Upper lobe of right lung (tissue), 1 donor: ENCODE data around the gene ADAMTS14. TPM values are rescaled to one million over a fixed set of nuclear protein-coding genes. Genes with fewer than 3 reads are reported as not detected.
A peak's percentile ranks its signal among the peaks of the same experiment; 100 is the strongest.

Experiments
- ATAC-seq: fragments of 200-7000 bp; cut with Tn5 transposase; one replicate; pipeline ENCODE4 v1.9.1; 2020; ENCODE audit warnings: mild to moderate bottlenecking, moderate library complexity
- DNase-seq: peaks from one replicate; pipeline ENCODE4 v3.0.0-alpha.2; 2020
- H3K27ac ChIP-seq: fragments of 200-600 bp; one replicate; pipeline ENCODE4 v1.8.0; 2022
- H3K27me3 ChIP-seq: fragments of 200-600 bp; one replicate; pipeline ENCODE4 v1.8.0; 2022; ENCODE audit warnings: mild to moderate bottlenecking
- H3K36me3 ChIP-seq: fragments of 200-600 bp; one replicate; pipeline ENCODE4 v1.8.0; 2022
- H3K4me1 ChIP-seq: fragments of 200-600 bp; one replicate; pipeline ENCODE4 v1.8.0; 2022
- H3K4me3 ChIP-seq: fragments of 200-600 bp; one replicate; pipeline ENCODE4 v1.8.0; 2022; ENCODE audit warnings: mild to moderate bottlenecking
- H3K9me3 ChIP-seq: fragments of 200-600 bp; one replicate; pipeline ENCODE4 v1.8.0; 2022
- intact Hi-C: fragments of 100-400 bp; cut with DNase I; formaldehyde crosslinking; loops from one replicate; pipeline ENCODE4 v1.11.0; 2022
- total RNA-seq: library from RNA; stranded (reverse); fragmentation: NEBNext Ultra II Directional; extraction: Animal tissue kit (Norgen Biotek cat#: 25700); gene quantifications from one replicate; pipeline ENCODE4 v1.2.1, GENCODE V29; 2021
- TF ChIP-seq, protein P1 (sequence below): fragments of 200-600 bp; IDR thresholded peaks from one replicate; pipeline ENCODE4 v1.8.0; 2022; ENCODE audit warnings: antibody characterized with exemption
- donor health status: DM: no; HTN: yes; CAD: no; lungs with severe emphysema.

ADAMTS14 gene
- total RNA-seq, 1 donor from 2014 or later: 0.55 TPM

- Histone ChIP-seq H3K9me3 (no peaks in the 10 kb centered on the region), H3K4me3 (no peak overlapping the region), H3K4me1 (no peaks in the 10 kb centered on the region), H3K36me3 (no peaks in the 10 kb centered on the region), H3K27me3 (peaks cover 4% of the 10 kb centered on the region), H3K27ac (no peak overlapping the region)
- ATAC-seq (no peak), DNase-seq (no peak)
- intact Hi-C loops: no loop called here
- TF ChIP-seq, protein P1, sequence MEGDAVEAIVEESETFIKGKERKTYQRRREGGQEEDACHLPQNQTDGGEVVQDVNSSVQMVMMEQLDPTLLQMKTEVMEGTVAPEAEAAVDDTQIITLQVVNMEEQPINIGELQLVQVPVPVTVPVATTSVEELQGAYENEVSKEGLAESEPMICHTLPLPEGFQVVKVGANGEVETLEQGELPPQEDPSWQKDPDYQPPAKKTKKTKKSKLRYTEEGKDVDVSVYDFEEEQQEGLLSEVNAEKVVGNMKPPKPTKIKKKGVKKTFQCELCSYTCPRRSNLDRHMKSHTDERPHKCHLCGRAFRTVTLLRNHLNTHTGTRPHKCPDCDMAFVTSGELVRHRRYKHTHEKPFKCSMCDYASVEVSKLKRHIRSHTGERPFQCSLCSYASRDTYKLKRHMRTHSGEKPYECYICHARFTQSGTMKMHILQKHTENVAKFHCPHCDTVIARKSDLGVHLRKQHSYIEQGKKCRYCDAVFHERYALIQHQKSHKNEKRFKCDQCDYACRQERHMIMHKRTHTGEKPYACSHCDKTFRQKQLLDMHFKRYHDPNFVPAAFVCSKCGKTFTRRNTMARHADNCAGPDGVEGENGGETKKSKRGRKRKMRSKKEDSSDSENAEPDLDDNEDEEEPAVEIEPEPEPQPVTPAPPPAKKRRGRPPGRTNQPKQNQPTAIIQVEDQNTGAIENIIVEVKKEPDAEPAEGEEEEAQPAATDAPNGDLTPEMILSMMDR: no peak
Observed at GRCh38 chr10:70679498-70679897, 7.2 kb downstream of the ADAMTS14 start.

DNA sequence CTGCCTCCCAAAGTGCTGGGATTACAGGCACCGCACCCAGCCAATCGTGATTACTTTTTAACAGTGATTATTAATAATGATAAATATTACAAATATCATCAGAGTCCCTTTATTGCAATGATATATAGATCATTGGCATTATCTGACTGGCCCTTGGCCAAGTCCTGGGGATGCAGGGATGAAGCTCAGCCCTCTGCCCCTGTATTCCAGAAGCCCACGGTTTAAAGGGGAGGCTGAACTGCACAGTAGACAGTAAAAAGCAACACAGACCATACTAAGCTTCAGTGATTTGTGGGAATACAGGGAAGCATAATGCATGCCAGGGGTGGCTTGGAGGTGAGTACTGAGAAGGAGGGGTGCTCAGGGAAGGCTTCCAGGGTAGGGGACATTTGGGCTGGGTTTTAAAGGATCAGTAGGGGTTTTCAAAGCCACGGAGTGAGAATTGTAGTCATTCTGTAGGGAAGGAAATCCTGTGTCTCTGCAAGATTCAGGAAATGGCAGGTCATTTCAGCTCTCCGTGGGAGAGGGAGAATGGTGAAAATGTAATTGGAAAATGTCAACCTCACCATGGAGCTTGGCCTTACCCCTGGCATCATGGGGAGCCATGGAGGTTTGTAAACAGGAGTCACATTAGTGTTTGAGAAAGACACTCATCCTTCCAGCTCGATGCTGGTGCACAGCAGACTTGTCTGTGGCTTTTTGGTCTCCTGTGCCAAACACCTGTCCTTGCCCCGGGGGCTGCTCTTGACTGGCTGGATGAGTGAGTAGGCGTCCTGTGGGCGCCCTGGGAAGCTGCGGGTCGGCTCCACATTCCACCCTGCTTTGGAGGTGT is 8.8 kb downstream of the ADAMTS14 start:
- Histone ChIP-seq H3K27ac (no peak overlapping the region), H3K27me3 (no peaks in the 10 kb centered on the region), H3K4me1 (no peaks in the 10 kb centered on the region), H3K36me3 (no peaks in the 10 kb centered on the region), H3K9me3 (no peaks in the 10 kb centered on the region), H3K4me3 (no peak overlapping the region)
- DNase-seq (no peak), ATAC-seq (no peak)
- TF ChIP-seq, protein P1: no peak
- intact Hi-C loops: no loop called here

- intact Hi-C loops: no loop called here
- Histone ChIP-seq H3K4me1 (no peaks in the 10 kb centered on the region), H3K27me3 (no peaks in the 10 kb centered on the region), H3K4me3 (no peak overlapping the region), H3K27ac (no peak overlapping the region), H3K36me3 (no peaks in the 10 kb centered on the region), H3K9me3 (no peaks in the 10 kb centered on the region)
- DNase-seq (no peak), ATAC-seq (no peak)
- TF ChIP-seq, protein P1: no peak
Observed at GRCh38 chr10:70681731-70682005, 9.4 kb downstream of the ADAMTS14 start.

- TF ChIP-seq, protein P1: no peak
- Histone ChIP-seq H3K4me1 (no peaks in the 10 kb centered on the region), H3K9me3 (no peaks in the 10 kb centered on the region), H3K27ac (no peak overlapping the region), H3K36me3 (no peaks in the 10 kb centered on the region), H3K27me3 (no peaks in the 10 kb centered on the region), H3K4me3 (no peak overlapping the region)
- DNase-seq (no peak), ATAC-seq (peak; percentile 34)
- intact Hi-C loops: no loop called here
Observed at GRCh38 chr10:70682920-70683600, 10.8 kb downstream of the ADAMTS14 start.

DNA sequence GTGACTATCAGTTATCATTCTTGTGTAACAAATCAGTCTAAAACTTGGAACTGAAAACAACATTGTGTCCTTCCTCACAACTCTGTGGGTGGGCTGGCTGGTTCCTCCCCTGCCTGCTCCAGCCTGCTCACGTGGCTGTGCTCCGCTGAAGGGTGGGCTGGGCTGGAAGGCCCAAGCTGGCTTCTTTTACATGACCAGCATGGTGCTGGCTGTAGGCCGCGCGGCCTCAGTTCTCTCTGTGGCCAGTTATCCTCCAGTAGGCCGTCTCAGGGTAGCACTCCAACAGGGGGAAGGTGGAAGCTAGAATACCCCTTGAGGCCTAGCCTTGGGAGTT is 11.3 kb downstream of the ADAMTS14 start:
- H3K9me3 ChIP-seq: no peaks in the 10 kb centered on the region
- no peak overlapping the region for H3K27ac ChIP-seq
- intact Hi-C loops: no loop called here
- DNase-seq: no peak
- H3K4me3 ChIP-seq: no peak overlapping the region
- ATAC-seq: peak; percentile 58
- H3K4me1 ChIP-seq: no peaks in the 10 kb centered on the region
- H3K36me3 ChIP-seq: no peaks in the 10 kb centered on the region
- H3K27me3 ChIP-seq: no peaks in the 10 kb centered on the region
- TF ChIP-seq, protein P1: no peak
